ENCODE measurements around the gene GFRA1.
"Not testable (repeated sequence)": the region's sequence is repeated elsewhere in the genome, so short reads cannot be mapped to it uniquely, and the experiment has no call there.

Gene GFRA1

DNA sequence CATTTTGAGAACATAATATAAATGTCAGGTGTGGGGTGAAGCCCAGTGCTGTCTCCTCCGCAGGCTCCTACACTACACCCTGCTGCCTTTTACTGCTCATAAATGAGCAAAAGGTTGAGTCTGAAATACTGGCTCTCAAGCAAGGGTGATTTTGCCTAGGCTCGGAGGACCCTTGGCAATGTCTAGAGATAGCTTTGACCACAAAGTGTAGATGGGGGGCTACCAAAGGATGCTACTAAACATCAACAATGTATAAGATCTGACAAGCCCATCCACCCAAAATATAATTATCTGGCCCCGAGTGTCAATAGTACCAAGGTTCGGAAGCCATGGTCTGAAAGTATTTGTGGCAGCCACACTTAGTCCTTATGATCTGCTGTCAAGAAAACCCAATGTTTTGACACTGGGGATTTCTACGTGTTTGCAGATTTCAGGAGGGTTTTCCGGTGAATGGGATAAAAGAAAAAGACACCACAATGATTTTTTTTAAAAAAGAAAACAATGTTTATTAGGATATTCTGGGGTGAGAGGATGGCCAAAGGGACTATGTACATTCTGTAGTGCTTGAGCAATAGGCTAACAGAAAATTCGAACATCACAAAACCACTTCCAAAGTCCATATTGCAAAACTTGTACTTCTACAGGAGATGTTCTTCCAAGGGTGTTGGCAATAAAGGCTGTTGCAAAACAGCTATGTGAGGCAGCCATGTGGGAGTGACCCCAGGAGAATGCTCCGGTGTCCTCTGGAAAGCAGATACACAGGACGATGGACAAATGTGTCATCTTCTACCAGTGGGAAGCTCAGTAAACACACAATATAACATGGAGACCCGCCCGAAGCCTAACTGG lies 216.3 kb downstream of the GFRA1 start:
- no peak for FAIRE-seq

DNA sequence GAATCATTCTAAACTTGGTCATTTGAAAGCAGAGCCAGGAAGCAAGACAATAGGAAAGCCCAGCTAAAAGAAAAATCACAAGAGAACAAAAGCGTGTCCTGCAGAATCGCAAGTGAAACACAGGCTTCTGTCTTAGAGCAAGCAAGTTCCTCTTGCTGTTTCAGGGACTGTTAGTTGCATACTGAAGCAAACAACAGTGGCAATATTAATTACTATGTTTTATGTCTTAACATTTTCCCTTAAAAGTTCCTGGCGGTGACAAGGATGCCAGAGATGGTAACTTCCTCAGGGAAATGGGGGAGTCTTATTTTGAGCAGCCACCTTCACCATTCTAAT lies 217.1 kb downstream of the GFRA1 start:
- FAIRE-seq = no peak

- FAIRE-seq = no peak
These were observed 217.6 kb downstream of the GFRA1 start for GRCh38 chr10:116055252-116055916.

- no peak for FAIRE-seq
These were observed 219.1 kb downstream of the GFRA1 start for GRCh38 chr10:116053910-116054309.

DNA sequence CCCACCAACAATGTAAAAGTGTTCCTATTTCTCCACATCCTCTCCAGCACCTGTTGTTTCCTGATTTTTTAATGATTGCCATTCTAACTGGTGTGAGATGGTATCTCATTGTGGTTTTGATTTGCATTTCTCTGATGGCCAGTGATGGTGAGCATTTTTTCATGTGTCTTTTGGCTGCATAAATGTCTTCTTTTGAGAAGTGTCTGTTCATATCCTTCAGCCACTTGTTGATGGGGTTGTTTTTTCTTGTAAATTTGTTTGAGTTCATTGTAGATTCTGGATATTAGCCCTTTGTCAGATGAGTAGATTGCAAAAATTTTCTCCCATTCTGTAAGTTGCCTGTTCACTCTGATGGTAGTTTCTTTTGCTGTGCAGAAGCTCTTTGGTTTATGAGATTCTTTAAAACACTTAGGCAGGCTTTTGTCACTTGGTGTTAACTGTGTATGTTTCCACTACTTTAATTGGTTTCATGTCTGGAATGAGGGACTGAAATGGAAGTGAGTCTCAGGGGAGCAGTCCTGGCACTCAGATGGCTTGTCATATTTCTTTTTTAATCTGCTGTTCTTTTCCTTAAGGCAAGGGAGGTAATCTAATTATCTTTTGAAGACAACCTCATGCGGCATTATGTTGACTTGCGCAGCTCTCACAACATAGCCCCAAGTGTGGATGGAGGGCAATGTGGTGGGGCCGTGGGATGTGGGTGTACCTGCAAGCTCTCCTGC lies 219.8 kb downstream of the GFRA1 start:
- FAIRE-seq = not testable (repeated sequence)

DNA sequence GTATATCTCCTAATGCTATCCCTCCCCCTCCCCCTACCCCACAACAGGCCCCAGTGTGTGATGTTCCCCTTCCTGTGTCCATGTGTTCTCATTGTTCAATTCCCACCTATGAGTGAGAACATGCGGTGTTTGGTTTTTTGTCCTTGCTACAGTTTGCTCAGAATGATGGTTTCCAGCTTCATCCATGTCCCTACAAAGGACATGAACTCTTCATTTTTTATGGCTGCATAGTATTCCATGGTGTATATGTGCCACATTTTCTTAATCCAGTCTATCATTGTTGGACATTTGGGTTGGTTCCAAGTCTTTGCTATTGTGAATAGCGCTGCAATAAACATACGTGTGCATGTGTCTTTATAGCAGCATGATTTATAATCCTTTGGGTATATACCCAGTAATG lies 220.5 kb downstream of the GFRA1 start:
- FAIRE-seq = not testable (repeated sequence)

- no peak for FAIRE-seq
These were observed 223.1 kb downstream of the GFRA1 start for GRCh38 chr10:116049974-116050304.

DNA sequence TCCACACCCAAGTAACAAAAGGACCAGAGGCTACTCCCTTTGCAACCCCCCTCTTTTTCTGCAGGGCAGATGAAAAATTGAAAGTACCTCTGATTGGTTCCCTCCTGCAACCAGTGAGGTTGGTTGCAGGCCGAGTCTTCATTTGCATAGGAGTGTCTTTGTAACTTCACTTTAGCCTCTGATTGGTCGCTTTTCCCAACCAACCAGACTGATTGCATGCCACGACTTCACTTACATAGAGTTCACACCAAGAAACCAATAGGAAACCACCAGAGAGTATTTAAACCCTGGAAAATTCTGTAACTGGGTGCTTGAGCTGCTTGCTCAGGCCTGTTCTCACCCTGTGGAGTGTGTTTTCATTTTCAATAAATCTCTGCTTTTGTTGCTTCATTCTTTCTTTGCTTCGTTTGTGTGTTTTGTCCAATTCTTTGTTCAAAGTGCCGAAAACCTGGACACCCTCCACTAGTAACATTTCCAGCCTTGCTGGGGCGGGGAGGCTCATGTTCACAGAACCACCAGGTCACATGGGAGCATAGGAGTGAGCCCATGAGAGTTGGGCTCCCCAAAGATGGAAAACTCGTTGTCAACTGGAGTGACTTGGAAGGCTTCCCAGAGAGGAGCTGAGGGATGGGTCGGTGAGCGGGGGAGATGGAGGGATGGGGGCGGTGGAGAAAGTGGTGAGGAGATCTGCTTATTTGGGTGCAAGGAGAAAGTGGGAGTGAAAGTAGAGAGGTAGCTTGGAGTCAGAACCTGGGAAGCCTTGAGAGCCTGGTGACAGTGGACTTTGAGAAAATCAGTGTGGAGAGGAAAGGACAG lies 223.6 kb downstream of the GFRA1 start:
- FAIRE-seq = no peak

- FAIRE-seq = no peak
These were observed 227.3 kb downstream of the GFRA1 start for GRCh38 chr10:116045366-116046356.

- no peak for FAIRE-seq
These were observed 228.2 kb downstream of the GFRA1 start for GRCh38 chr10:116044801-116045248.

DNA sequence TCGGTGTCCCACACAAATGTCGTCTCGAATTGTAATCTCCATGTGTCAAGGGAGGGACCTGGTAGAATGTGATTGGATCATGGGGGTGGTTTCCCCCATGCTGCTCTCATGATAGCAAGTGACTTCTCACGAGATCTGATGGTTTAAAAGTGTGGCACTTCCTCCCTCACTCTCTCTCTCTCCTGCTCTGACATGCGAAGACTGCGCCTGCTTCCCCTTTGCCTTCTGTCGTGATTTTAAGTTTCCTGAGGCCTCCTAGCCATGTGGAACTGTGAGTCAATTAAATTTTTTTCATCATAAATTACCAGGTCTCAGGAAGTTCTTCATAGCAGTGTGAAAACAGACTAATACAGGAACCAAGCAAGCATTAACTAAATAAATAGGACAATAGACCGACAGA lies 229.1 kb downstream of the GFRA1 start:
- no peak for FAIRE-seq

GRCh38 chr10:116043304-116043703 lies 229.7 kb downstream of the GFRA1 start:
- no peak for FAIRE-seq

DNA sequence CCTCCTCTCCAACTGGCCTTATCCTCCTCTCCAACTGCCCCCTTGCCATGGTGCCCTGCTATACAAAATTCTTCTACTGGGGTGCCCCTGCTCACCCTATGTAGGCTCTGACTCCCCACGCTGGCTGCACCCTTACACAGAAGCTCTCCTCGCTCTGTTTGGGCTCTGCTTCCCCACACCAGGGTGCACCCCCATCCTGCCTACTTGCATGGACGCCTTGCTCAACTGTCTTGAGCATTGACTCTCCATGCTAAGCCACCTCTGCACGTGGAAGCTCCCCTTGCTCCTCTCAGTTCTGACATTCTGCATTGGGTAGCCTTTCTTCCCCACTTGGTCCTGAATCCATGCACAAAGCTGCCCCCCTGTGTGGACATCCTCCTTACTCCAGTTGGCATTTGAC lies 231.1 kb downstream of the GFRA1 start:
- no peak for FAIRE-seq

DNA sequence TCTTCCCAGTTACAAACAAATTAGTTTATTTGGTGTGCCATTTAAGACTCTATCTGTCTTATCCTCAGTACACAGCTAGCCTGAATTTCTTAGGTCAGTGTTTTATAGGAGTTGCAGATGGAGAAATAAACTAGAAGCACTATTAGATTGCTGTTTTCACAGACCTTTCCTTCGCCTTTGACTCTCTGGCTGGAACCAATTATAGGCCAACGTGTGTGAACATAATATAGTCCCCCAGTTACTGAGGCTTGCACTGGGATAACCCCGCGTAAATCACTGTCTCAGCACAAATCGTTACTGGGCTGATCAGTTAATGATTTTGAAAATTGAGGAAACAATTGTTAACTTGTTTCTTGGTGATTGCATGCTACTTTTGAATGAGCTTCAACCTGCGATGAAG lies 233.4 kb downstream of the GFRA1 start:
- FAIRE-seq = no peak

GRCh38 chr10:116038259-116038658 lies 234.7 kb downstream of the GFRA1 start:
- FAIRE-seq = no peak

GRCh38 chr10:116035406-116035805 lies 237.6 kb downstream of the GFRA1 start:
- FAIRE-seq = not testable (repeated sequence)

DNA sequence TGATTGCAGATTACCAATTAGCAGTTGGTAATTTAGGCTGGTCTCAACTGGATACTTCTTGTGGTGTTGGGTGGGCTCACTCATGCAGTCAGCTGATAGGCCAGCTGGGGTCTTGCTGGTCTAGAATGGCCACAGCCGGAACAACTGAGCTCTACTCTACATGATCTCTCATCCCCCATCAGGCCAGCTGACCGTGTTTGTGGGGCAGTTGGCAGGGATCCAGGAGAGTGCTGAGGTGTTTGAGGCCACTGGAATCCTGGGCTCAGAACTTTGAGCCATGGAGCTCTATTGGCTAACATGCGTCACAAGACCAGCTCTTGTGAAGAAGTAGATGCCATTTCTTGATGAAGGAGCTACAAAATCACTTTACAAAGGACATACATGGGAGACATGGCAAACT lies 242.4 kb downstream of the GFRA1 start:
- FAIRE-seq = no peak

DNA sequence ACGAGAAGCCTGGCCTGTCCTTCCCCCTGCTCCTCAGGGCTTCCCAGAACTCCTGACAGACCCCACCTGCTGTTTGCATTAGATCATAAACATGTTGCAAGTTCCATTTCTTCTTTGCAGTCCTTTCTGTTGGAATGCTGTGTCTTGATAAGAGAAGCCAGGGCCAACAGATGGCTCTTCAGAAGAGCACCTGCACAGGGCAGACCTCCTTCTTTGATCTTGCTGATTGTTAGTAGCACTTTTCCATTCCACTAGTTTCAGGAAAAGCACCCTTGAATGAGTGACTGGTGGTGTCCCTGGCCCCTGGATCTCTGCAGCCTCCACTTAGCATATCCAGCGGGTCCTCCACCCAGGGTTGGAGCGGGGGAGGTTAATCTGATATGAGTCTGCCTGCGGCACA lies 243.2 kb downstream of the GFRA1 start:
- FAIRE-seq = no peak

GRCh38 chr10:116027355-116027754 lies 245.7 kb downstream of the GFRA1 start:
- no peak for FAIRE-seq

DNA sequence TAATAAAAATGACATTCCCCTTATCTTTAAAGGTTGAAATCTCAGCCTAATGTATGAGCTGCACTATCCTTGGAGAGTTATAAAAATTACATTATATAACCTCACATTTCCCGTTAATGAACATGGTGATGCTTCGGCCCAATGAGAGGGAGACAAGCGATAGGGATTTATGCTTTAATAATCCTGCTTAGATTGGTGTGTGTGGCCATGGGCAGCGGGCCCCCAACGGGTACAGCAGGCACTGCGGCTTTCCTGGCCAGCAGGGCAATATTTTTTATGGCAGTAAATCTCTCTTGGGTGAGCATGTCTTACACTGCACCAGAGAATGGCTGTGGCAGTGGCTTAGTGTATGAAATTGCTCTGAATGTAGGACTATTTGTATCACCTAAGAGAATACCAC lies 246.3 kb downstream of the GFRA1 start:
- FAIRE-seq = no peak

- no peak for FAIRE-seq
These were observed 246.7 kb downstream of the GFRA1 start for GRCh38 chr10:116026315-116026714.

Measured in endometrium (tissue), 2 donors.